Uterus (tissue), 4 donors: ENCODE measurements around the gene RINL. TPM values are rescaled to one million over a fixed set of nuclear protein-coding genes. Genes with fewer than 3 reads are reported as not detected.

ENCODE experiments used
- DNase-seq, 2 donors: peaks; one replicate each; pipeline ENCODE4 v3.0.0-alpha.2; 2019 to 2020
- H3K27ac ChIP-seq, 2 donors: fragments of 200-600 bp; sonication (generic); 1 replicate in 1 of 2; 2 replicates in 1 of 2; pipeline ENCODE4 v1.5.1; 2016 to 2018
- H3K27me3 ChIP-seq, 2 donors: fragments of 200-600 bp; sonication (generic); one replicate each; pipeline ENCODE4 v1.5.1; 2018 to 2019; ENCODE audit warnings: control low read depth in 1 of 2
- H3K36me3 ChIP-seq, 2 donors: fragments of 200-600 bp; sonication (generic); one replicate each; pipeline ENCODE4 v1.5.1; 2019; ENCODE audit warnings: control low read depth in 1 of 2
- H3K4me1 ChIP-seq, 2 donors: fragments of 200-600 bp; sonication (generic); one replicate each; pipeline ENCODE4 v1.5.1; 2018 to 2019; ENCODE audit warnings: control low read depth in 1 of 2
- H3K4me3 ChIP-seq, 2 donors: fragments of 200-600 bp; sonication (generic); 1 replicate in 1 of 2; 2 replicates in 1 of 2; pipeline ENCODE4 v1.5.1; 2018 to 2019; ENCODE audit warnings: mild to moderate bottlenecking in 1 of 2
- H3K9me3 ChIP-seq, 2 donors: fragments of 200-600 bp; sonication (generic); one replicate each; pipeline ENCODE4 v1.5.1; 2019; ENCODE audit warnings: control low read depth in 1 of 2
- POLR2A ChIP-seq, 2 donors: fragments of 450-650 bp; IDR thresholded peaks; one replicate each; pipeline ENCODE4 v1.6.1; 2016; ENCODE audit warnings: antibody characterized with exemption in 2 of 2, mild to moderate bottlenecking in 1 of 2, moderate library complexity in 1 of 2
- intact Hi-C: fragments of 100-400 bp; cut with DNase I; formaldehyde crosslinking; loops from one replicate; pipeline ENCODE4 v1.15.1; 2023; ENCODE audit warnings: low total_unique reads
- total RNA-seq, 4 donors: library from RNA; depleted of rRNA in 3 of 4; stranded (reverse); fragments of >200 nt in 3 of 4; gene quantifications; one replicate each; pipeline versions ENCODE4 v1.1.0 to v1.2.4, GENCODE V29; 2014 to 2023
- TF ChIP-seq, protein P1 (sequence below), 4 experiments: fragments of 200-600 bp in 2 of 4; fragments of 450-650 bp in 2 of 4; sonication (generic) in 2 of 4; IDR thresholded peaks; one replicate each; pipeline ENCODE4 v1.5.1; 2016 to 2019; ENCODE audit warnings: antibody characterized with exemption in 4 of 4, mild to moderate bottlenecking in 2 of 4, moderate library complexity in 1 of 4
- donor health status: DM: yes; HTN: yes; CAD: no.

The RINL gene
- total RNA-seq, result 100 to 1,000 TPM in 1 of 4 donors, 1 to 10 TPM in 3; 3.3 to 308 (median 5.0) TPM

DNA sequence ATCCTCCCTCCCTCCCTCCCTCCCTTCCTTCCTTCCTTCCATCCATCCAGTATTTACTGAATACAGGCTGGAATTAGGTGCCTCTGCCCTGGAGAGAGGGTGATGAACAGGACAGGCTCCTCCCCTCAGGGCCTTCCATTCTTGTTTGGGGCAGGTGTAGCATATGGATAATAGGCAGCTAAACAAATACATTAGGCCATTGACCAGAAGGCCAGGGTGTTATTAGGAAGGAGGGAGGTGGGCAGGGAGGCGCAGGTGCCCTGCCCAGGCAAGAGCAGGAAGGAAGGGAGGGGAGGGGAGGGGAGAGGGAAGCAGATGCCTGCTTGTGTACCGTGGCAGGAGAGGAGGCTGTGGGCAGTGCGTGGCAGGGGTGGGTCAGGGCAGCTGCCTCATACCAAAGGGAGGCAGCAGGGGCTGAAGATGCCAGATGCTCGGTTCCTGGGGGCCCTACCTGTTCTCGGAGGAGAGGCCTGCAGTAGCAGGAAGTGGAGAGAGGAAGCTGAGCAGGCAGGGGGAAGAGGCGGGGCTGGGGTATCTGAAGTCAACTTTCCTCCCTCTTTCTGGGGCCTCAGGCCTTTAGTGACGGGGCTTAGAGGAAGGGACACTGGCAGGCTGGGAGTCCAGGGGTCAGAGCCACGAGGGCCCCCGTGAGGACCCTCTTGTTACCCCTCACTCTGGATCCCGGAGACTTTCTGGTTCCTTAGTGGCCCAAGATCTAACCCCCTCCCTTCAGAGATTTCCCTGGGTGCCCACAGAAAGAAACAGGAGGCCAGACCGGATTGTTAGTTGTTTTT lies at the start of gene RINL:
TSS of gene RINL (minus strand) at position 495 of the 794 bp plus-strand sequence. CDS start 1,533 bp downstream, outside the sequence.
- H3K27ac ChIP-seq, result peak within 1 kb of the TSS in 1 of 2 donors; percentile 52
- no peaks in the 10 kb centered on the region for H3K9me3 ChIP-seq
- intact Hi-C loops, result no loop called here
- no peaks in the 10 kb centered on the region for H3K4me1 ChIP-seq
- no peak within 1 kb of the TSS for H3K4me3 ChIP-seq
- H3K27me3 ChIP-seq, result no peaks in the 10 kb centered on the region
- DNase-seq, result no peak
- TF ChIP-seq, protein P1, sequence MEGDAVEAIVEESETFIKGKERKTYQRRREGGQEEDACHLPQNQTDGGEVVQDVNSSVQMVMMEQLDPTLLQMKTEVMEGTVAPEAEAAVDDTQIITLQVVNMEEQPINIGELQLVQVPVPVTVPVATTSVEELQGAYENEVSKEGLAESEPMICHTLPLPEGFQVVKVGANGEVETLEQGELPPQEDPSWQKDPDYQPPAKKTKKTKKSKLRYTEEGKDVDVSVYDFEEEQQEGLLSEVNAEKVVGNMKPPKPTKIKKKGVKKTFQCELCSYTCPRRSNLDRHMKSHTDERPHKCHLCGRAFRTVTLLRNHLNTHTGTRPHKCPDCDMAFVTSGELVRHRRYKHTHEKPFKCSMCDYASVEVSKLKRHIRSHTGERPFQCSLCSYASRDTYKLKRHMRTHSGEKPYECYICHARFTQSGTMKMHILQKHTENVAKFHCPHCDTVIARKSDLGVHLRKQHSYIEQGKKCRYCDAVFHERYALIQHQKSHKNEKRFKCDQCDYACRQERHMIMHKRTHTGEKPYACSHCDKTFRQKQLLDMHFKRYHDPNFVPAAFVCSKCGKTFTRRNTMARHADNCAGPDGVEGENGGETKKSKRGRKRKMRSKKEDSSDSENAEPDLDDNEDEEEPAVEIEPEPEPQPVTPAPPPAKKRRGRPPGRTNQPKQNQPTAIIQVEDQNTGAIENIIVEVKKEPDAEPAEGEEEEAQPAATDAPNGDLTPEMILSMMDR (IDR thresholded peaks at IDR 0.05), result no peak
- no peak for TF ChIP-seq POLR2A (IDR thresholded peaks at IDR 0.05)
- no peaks in the 10 kb centered on the region for H3K36me3 ChIP-seq

DNA sequence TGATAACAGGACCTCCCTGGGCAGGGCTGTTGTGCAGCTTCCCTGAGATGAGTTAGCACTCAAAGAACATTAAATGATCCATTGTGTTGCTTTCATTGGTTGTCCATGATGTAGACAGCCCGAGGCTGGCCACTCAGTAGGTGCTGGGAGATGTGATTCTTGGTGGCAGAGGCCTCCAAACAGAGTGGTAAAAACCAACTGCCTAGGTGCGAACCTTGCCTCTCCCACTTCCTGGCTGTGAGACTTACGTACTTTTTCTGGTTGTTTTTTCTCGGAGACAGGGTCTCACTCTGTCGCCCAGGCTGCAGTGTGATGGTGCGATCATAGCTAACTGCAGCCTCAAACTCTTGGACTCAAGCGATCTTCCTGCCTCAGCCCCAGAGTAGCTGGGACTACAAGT lies 46.3 kb upstream of the RINL start:
- Histone ChIP-seq H3K4me1 (no peaks in the 10 kb centered on the region), H3K36me3 (no peaks in the 10 kb centered on the region), H3K4me3 (no peak overlapping the region), H3K27me3 (no peaks in the 10 kb centered on the region), H3K27ac (no peak overlapping the region), H3K9me3 (no peaks in the 10 kb centered on the region)
- no peak for DNase-seq
- TF ChIP-seq, protein P1 (IDR thresholded peaks at IDR 0.05), result no peak
- no peak for TF ChIP-seq POLR2A (IDR thresholded peaks at IDR 0.05)
- intact Hi-C loops, result no loop called here

DNA sequence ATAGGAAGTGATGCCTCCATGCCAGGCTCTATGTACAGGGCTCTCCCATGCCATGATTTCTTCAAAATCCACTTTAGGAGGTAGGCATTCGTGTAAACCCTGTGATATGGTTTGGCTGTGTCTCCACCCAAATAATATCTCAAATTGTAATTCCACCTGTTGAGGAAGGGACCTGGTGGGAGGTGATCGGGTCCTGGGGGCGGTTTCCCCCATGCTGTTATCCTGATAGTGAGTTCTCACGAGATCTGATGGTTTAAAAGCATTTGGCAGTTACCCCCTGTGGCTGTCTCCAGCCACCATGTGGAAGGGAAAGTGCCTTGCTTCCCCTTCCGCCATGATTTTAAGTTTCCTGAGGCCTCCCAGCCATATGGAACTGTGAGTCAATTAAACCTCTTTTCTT lies 44.4 kb upstream of the RINL start:
- no peaks in the 10 kb centered on the region for H3K4me1 ChIP-seq
- TF ChIP-seq, protein P1 (IDR thresholded peaks at IDR 0.05), result no peak
- no peak for TF ChIP-seq POLR2A (IDR thresholded peaks at IDR 0.05)
- intact Hi-C loops, result no loop called here
- no peak overlapping the region for H3K27ac ChIP-seq
- no peaks in the 10 kb centered on the region for H3K27me3 ChIP-seq
- H3K36me3 ChIP-seq, result no peaks in the 10 kb centered on the region
- DNase-seq, result no peak
- H3K9me3 ChIP-seq, result no peaks in the 10 kb centered on the region
- H3K4me3 ChIP-seq, result no peak overlapping the region

DNA sequence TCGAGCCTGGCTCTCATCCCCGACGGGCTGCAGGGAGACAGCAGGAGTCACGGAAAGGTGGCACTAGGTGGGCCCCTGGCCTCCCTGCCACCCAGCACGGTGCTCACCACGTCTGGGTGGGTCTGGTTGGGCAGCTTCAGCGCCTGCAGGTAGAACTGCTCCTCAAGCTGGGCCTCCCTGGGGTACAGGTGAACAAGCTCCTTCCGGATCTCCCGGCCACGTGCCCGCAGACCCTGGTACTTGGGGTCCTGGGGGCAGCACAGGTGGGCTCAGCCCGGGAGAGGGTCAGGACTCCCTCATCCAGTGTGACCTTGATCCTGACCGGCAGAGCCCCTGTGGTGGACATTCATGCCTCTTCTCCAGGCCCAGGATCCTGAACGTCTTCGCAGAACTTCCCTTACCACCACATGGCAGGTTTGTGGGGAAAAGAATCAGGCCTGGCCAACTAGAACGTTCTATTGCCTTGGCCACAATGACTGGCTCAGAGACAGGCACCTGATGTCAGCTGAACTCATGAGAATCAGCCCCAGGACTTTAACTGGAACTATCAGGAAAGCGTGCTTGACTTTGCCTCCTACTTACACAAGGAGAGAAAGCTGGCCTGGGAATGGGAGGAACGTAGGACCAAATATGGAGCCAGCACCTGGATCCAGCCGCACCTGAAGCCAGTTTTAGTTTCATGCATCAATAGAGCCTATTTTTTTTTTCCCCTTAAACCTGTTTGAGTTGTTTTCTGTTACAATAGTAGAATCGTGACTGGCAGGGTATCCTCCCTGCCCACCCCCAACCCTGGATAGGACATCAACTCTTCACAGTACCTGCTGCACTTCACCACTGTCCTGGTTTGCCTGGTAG lies 43.6 kb upstream of the RINL start:
- Histone ChIP-seq H3K36me3 (no peaks in the 10 kb centered on the region), H3K4me3 (no peak overlapping the region), H3K27me3 (no peaks in the 10 kb centered on the region), H3K9me3 (no peaks in the 10 kb centered on the region), H3K27ac (no peak overlapping the region), H3K4me1 (no peaks in the 10 kb centered on the region)
- TF ChIP-seq, protein P1 (IDR thresholded peaks at IDR 0.05), result no peak
- no peak for TF ChIP-seq POLR2A (IDR thresholded peaks at IDR 0.05)
- intact Hi-C loops, result no loop called here
- no peak for DNase-seq
